GM12878 (cell line): ENCODE results near the gene OVCA2. TPM values are rescaled to one million over a fixed set of nuclear protein-coding genes. Genes with fewer than 3 reads are reported as not detected.

Source experiments
- ATAC-seq: fragments of 200-7000 bp; cut with Tn5 transposase; 3 replicates; pipeline ENCODE4 v1.9.1; 2020; ENCODE audit warnings: mild to moderate bottlenecking, moderate library complexity
- BruUV-seq: library from RNA; stranded (reverse); fragments of 400-500 nt; replicated peaks from 2 replicates; lab custom pipeline; 2021; lab: Mats Ljungman, UMichigan
- CTCF ChIA-PET: fragments of 300-600 bp; sonication (Branson Sonifier 250); formaldehyde crosslinking; extraction: SDS; loops from one replicate; lab custom pipeline; 2021; ENCODE audit warnings: inconsistent platforms; lab: Yijun Ruan, JAX
- POLR2A ChIA-PET: fragments of 350-600 bp; formaldehyde crosslinking; extraction: SDS; loops from one replicate; lab custom pipeline; 2021; ENCODE audit warnings: inconsistent platforms; lab: Charles Lee
- RAD21 ChIA-PET: fragments of 300-600 bp; sonication (Branson Sonifier 250); formaldehyde crosslinking; loops from one replicate; lab custom pipeline; 2023; ENCODE audit warnings: antibody characterized with exemption; ENCODE audit not compliant: unreplicated experiment; lab: Charles Lee
- SMC1A ChIA-PET: fragments of 300-600 bp; sonication (Branson Sonifier 250); formaldehyde crosslinking; loops from one replicate; lab custom pipeline; 2023; ENCODE audit not compliant: unreplicated experiment, uncharacterized antibody; lab: Charles Lee
- DNase-seq: peaks from one replicate; pipeline ENCODE4 v3.0.0-alpha.2; 2011; ENCODE audit warnings: low read depth, low spot score
- FAIRE-seq: peaks from 3 replicates; lab custom pipeline; 2011; peaks lifted over from hg19 to GRCh38; lab: Jason Lieb, UNC
- H2AFZ ChIP-seq: 2 replicates; pipeline ENCODE4 v1.6.0; 2011; ENCODE audit warnings: low read depth, low read length, control low read depth; ENCODE audit not compliant: control insufficient read depth
- H3K27ac ChIP-seq: 2 replicates; pipeline ENCODE4 v1.5.1; 2011; ENCODE audit warnings: control low read depth; ENCODE audit not compliant: control insufficient read depth, insufficient read depth
- H3K27me3 ChIP-seq, 2 experiments: replicated peaks in 1 of 2; 2 replicates each; pipeline versions ENCODE4 v1.6.0 to v1.6.1; 2011; ENCODE audit warnings: low read length in 1 of 2; ENCODE audit not compliant: control insufficient read depth in 2 of 2, insufficient read depth in 2 of 2
- H3K36me3 ChIP-seq, 2 experiments: 2 replicates each; pipeline ENCODE4 v1.5.1; 2011; ENCODE audit warnings: low read length in 1 of 2; ENCODE audit not compliant: control insufficient read depth in 2 of 2, insufficient read depth in 2 of 2
- H3K4me1 ChIP-seq: 2 replicates; pipeline ENCODE4 v1.6.1; 2011; ENCODE audit warnings: mild to moderate bottlenecking, low read length, moderate library complexity, mixed read lengths; ENCODE audit not compliant: control insufficient read depth, insufficient read depth
- H3K4me2 ChIP-seq: 2 replicates; pipeline ENCODE4 v1.6.0; 2011; ENCODE audit warnings: control low read depth; ENCODE audit not compliant: control insufficient read depth, insufficient read depth
- H3K4me3 ChIP-seq: fragments of 200-600 bp; sonication (generic); 2 replicates; pipeline ENCODE4 v1.5.1; 2016
- H3K79me2 ChIP-seq: 2 replicates; pipeline ENCODE4 v1.6.0; 2011; ENCODE audit warnings: low read length; ENCODE audit not compliant: control insufficient read depth, insufficient read depth
- H3K9ac ChIP-seq: 2 replicates; pipeline ENCODE4 v1.8.0; 2011; ENCODE audit warnings: low read length, control low read depth, mixed read lengths; ENCODE audit not compliant: control insufficient read depth, insufficient read depth
- H3K9me3 ChIP-seq: replicated peaks from 3 replicates; pipeline ENCODE4 v1.5.1; 2011; ENCODE audit warnings: mild to moderate bottlenecking, low read length; ENCODE audit not compliant: control insufficient read depth, insufficient read depth
- H4K20me1 ChIP-seq: 2 replicates; pipeline ENCODE4 v1.6.0; 2011; ENCODE audit not compliant: control insufficient read depth, insufficient read depth
- CHD2 ChIP-seq: IDR thresholded peaks from 2 replicates; pipeline ENCODE4 v1.6.1; 2011; ENCODE audit warnings: low read depth, low read length, improper control_type of control experiment, borderline replicate concordance
- IKZF2 ChIP-seq, 2 experiments: fragments of 450-650 bp; IDR thresholded peaks; 2 replicates each; pipeline ENCODE4 v1.6.1; 2017; ENCODE audit warnings: mild to moderate bottlenecking in 2 of 2, moderate library complexity in 2 of 2
- MYB ChIP-seq: fragments of 150-350 bp; IDR thresholded peaks from 2 replicates; pipeline ENCODE4 v1.6.1; 2014; ENCODE audit warnings: mild to moderate bottlenecking, low read depth, low read length, borderline replicate concordance
- NBN ChIP-seq: fragments of 450-650 bp; IDR thresholded peaks from 2 replicates; pipeline ENCODE4 v1.6.1; 2016
- POU2F2 ChIP-seq: IDR thresholded peaks from 3 replicates; pipeline ENCODE4 v1.6.1; 2011; ENCODE audit warnings: low read depth, mild to moderate bottlenecking, low read length, borderline replicate concordance
- TCF7 ChIP-seq: IDR thresholded peaks from 2 replicates; pipeline ENCODE4 v1.6.1; 2014; ENCODE audit warnings: antibody characterized with exemption, borderline replicate concordance
- WGBS: methylation state at CpG from one replicate; pipeline ENCODE4 v1.1.6; 2016; ENCODE audit warnings: low lambda C conversion rate; ENCODE audit not compliant: insufficient replicate concordance, insufficient coverage; ENCODE audit errors: missing lambda C conversion rate; 5-methylcytosine and 5-hydroxymethylcytosine counted together
- in situ Hi-C: fragments of 300-500 bp; cut with MboI; formaldehyde crosslinking; loops from 9 replicates; pipeline ENCODE4 v1.14.3; 2018; ENCODE audit warnings: mixed read lengths
- intact Hi-C: fragments of 100-400 bp; cut with micrococcal nuclease; formaldehyde crosslinking; loops from one replicate; pipeline ENCODE4 v1.14.2; 2022; ENCODE audit not compliant: unreplicated experiment
- polyA plus RNA-seq, 11 experiments: library from polyadenylated mRNA; depleted of rRNA in 4 of 11; unstranded in 6 of 11; stranded (reverse) in 5 of 11; fragments of >200 nt; fragmentation: Nextera tagmentation in 4 of 11; fragmentation: Illumina TruSeq in 1 of 11; extraction: Ambion mirVana in 4 of 11; extraction: Trizol in 1 of 11; gene quantifications; 1 replicate in 1 of 11; 2 replicates in 10 of 11; pipeline versions ENCODE4 v1.2.1 to v1.2.3, GENCODE V29; 2011 to 2016; ENCODE audit warnings: inconsistent platforms in 2 of 11, missing spikeins in 2 of 11, low read depth in 1 of 11
- total RNA-seq, 4 experiments: library from RNA; depleted of rRNA in 3 of 4; stranded (reverse); fragments of >200 nt in 3 of 4; fragmentation: Illumina TruSeq in 1 of 4; extraction: Trizol in 1 of 4; gene quantifications; 2 replicates each; pipeline versions ENCODE4 v1.2.1 to v1.2.3, GENCODE V29; 2013 to 2021
- TF ChIP-seq, protein P1 (sequence below): fragments of 450-650 bp; formaldehyde crosslinking; IDR thresholded peaks from 2 replicates; pipeline ENCODE4 v1.5.0; 2022; ENCODE audit warnings: mild to moderate bottlenecking, missing genetic modification characterization

The OVCA2 gene
- total and polyA plus RNA-seq, 10 of the 15 experiments (the other 5 are each of a cell fraction or from before 2014, with no cell fraction given) = 6.1 to 75.3 (median 40.7) TPM

DNA sequence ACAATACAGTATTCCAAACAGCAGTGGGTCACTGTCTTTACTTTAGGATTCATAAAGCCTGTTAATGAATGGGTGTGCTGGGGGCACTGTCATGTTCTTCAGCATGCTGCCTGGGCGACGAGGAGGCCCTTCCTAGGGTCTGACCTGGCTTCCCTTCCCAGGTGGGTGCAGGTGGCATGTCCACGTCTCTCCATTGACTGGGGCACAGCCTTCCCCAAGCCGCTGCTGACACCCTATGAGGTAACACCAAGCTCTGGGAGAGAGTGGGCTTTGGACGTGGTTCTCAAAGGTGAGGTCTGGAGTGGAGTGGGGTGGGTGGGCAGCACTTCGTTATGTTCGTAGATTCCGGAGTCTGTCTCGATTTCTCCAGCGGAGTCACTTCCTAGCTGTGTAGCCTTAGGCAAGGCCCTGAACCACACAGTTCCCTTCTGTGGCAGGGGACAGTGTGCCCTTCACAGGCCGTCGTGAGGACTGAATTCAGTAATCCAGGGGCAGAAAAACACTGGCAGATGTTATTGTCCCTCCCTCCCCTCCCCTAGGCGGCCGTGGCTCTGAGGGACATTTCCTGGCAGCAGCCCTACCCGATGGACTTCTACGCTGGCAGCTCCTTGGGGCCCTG is 771 bp upstream of the OVCA2 start:
- FAIRE-seq (no peak), ATAC-seq (no peak)

More for the DNA sequence above, 771 bp upstream of the OVCA2 start:
- Histone ChIP-seq H3K4me1 (peaks cover 16% of the 10 kb centered on the region), H3K9me3 (no peaks in the 10 kb centered on the region), H3K9ac (no peak overlapping the region), H3K27me3 (no peaks in the 10 kb centered on the region), H2AFZ (peak overlapping the region; percentile 76), H3K79me2 (peaks cover 13% of the 10 kb centered on the region)
- no TSS peak for BruUV-seq
- SMC1A ChIA-PET = interaction anchor here (0.6 to 1.2 kb wide), 3 partner anchors 132 to 293 kb away, joined by 3 to 5 read pairs (median 4); no protein-coding TSS in a partner anchor
- intact Hi-C loops = loop anchor here (5.0 kb wide), 1 partner anchor 319 kb away; the partner anchor contains the start of gene WDR81
- TF ChIP-seq POU2F2 (no peak), TCF7 (no peak), CHD2 (no peak), NBN (no peak), MYB (no peak), IKZF2 (IDR thresholded peaks at IDR 0.05) (no peak)
- TF ChIP-seq, protein P1, sequence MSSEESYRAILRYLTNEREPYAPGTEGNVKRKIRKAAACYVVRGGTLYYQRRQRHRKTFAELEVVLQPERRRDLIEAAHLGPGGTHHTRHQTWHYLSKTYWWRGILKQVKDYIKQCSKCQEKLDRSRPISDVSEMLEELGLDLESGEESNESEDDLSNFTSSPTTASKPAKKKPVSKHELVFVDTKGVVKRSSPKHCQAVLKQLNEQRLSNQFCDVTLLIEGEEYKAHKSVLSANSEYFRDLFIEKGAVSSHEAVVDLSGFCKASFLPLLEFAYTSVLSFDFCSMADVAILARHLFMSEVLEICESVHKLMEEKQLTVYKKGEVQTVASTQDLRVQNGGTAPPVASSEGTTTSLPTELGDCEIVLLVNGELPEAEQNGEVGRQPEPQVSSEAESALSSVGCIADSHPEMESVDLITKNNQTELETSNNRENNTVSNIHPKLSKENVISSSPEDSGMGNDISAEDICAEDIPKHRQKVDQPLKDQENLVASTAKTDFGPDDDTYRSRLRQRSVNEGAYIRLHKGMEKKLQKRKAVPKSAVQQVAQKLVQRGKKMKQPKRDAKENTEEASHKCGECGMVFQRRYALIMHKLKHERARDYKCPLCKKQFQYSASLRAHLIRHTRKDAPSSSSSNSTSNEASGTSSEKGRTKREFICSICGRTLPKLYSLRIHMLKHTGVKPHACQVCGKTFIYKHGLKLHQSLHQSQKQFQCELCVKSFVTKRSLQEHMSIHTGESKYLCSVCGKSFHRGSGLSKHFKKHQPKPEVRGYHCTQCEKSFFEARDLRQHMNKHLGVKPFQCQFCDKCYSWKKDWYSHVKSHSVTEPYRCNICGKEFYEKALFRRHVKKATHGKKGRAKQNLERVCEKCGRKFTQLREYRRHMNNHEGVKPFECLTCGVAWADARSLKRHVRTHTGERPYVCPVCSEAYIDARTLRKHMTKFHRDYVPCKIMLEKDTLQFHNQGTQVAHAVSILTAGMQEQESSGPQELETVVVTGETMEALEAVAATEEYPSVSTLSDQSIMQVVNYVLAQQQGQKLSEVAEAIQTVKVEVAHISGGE (CRISPR knock-in tag) = no peak
- TF ChIP-seq, all 136 proteins: peak for 0
- H3K27ac ChIP-seq = no peak overlapping the region
- WGBS = 60% methylated on average over 12 of the region's 16 CpGs
- ChIA-PET RAD21 (interaction anchor here (1.3 kb wide), 2 partner anchors 10 to 204 kb away, joined by 3 read pairs; no protein-coding TSS in a partner anchor), POLR2A (no interaction called here), CTCF (interaction anchor here (0.8 to 1.6 kb wide), 5 partner anchors 9 to 324 kb away, joined by 3 to 5 read pairs (median 3); no protein-coding TSS in a partner anchor)
- in situ Hi-C loops = no loop called here
- peaks cover 5 to 7% of the 10 kb centered on the region in 2 experiments for H3K36me3 ChIP-seq
- H4K20me1 ChIP-seq = no peaks in the 10 kb centered on the region
- peak overlapping the region; percentile 93 for H3K4me3 ChIP-seq
- peak overlapping the region; percentile 97 for H3K4me2 ChIP-seq
- no peak for DNase-seq
